GM18951 (cell line): ENCODE data around the gene TAF1D.

Source experiments
- POLR2A ChIP-seq: IDR thresholded peaks from 4 replicates; pipeline ENCODE4 v1.6.1; 2011; ENCODE audit warnings: mild to moderate bottlenecking; ENCODE audit not compliant: insufficient read length, insufficient read depth; ENCODE audit errors: extremely low read depth
- in situ Hi-C: fragments of 300-500 bp; cut with MboI; formaldehyde crosslinking; loops from one replicate; pipeline ENCODE4 v1.12.0; 2022; ENCODE audit warnings: low sequenced_read_pairs, mixed read lengths, inconsistent platforms; ENCODE audit not compliant: unreplicated experiment

The TAF1D gene

DNA sequence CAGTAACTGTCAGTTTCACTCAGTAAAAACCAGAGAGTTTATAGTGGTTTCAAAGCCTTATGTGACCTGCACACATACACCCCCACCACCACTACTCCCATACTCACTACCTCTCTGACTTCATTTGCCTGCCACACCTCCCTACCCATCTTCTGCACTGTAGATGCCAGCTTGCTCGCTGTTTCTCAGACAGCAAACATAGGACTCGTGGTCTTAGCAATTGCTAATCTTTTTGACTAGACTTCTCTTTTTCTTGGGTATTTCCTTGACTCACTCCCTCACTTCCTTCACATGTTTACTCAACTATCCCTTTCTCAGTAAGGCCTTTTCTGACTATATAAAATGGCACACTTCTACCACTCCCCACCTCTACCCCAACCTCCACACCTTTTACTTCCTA lies 52.1 kb downstream of the TAF1D start:
- TF ChIP-seq POLR2A: no peak
- in situ Hi-C loops: no loop called here

- in situ Hi-C loops: no loop called here
- TF ChIP-seq POLR2A: no peak
These were observed 54.5 kb downstream of the TAF1D start for GRCh38 chr11:93686812-93687211.

GRCh38 chr11:93686226-93686625 lies 55.1 kb downstream of the TAF1D start:
- in situ Hi-C loops: no loop called here
- TF ChIP-seq POLR2A: no peak
